ENCODE results near the gene NEK1. TPM values are rescaled to one million over a fixed set of nuclear protein-coding genes. Genes with fewer than 3 reads are reported as not detected.

The NEK1 gene
- polyA plus RNA-seq, 1 of the 3 experiments (the other 2 are of a cell fraction): 2.0 TPM

- no peak for TF ChIP-seq NRF1 (IDR thresholded peaks at IDR 0.05; ENCODE audit: low read depth, low read length)
- TF ChIP-seq MXI1 (IDR thresholded peaks at IDR 0.05; ENCODE audit: low read depth, low read length): no peak
- no peak for TF ChIP-seq EZH2phosphoT487 (IDR thresholded peaks at IDR 0.05; ENCODE audit: borderline replicate concordance, low read depth)
- TF ChIP-seq FOSL2 (IDR thresholded peaks at IDR 0.05; ENCODE audit: borderline replicate concordance, low read depth): peak; percentile 55
- no peak for TF ChIP-seq FOXM1 (IDR thresholded peaks at IDR 0.05; ENCODE audit: low read depth)
- no peak for TF ChIP-seq RFX5 (IDR thresholded peaks at IDR 0.05; ENCODE audit: low read length)
- no peak for TF ChIP-seq RCOR1 (IDR thresholded peaks at IDR 0.05; ENCODE audit: low read length)
- peak; percentile 77 for TF ChIP-seq TCF12 (IDR thresholded peaks at IDR 0.05)
- no peak for TF ChIP-seq MEF2A (IDR thresholded peaks at IDR 0.05; ENCODE audit: borderline replicate concordance, low read depth)
- no peak for TF ChIP-seq TEAD4 (IDR thresholded peaks at IDR 0.05; ENCODE audit: borderline replicate concordance, insufficient read depth)
- no peak for TF ChIP-seq CHD2 (IDR thresholded peaks at IDR 0.05; ENCODE audit: low read length, partially characterized antibody)
Measured at GRCh38 chr4:169345316-169345721, 267.1 kb downstream of the NEK1 start (continued).

Other genes with a start within 250 kb of the NEK1 start
- gene CLCN3, start 8.0 kb upstream of the NEK1 start, polyA plus RNA-seq (2012; rRNA removed): 11.8 and 17.9 TPM in 2 replicates
- 23.0 and 23.5 TPM in 2 replicates for gene HPF1, start 145.4 kb upstream of the NEK1 start, polyA plus RNA-seq (2012; rRNA removed)